Measurements from ENCODE around the gene CDC42EP1.

Gene CDC42EP1

GRCh38 chr22:37616201-37617083 lies 56.2 kb downstream of the CDC42EP1 start:
- DNase-seq: no peak

- no peak for DNase-seq
These were observed 57.2 kb downstream of the CDC42EP1 start for GRCh38 chr22:37617431-37617830.

- DNase-seq: no peak
These were observed 57.9 kb downstream of the CDC42EP1 start for GRCh38 chr22:37618072-37618656.

- no peak for DNase-seq
These were observed 58.4 kb downstream of the CDC42EP1 start for GRCh38 chr22:37618674-37619073.
